PFSK-1 (cell line): ENCODE data around the gene LIME1.

ENCODE experiments used
- FOXP2 ChIP-seq: optimal IDR thresholded peaks from 2 replicates; pipeline ENCODE3; 2011; ENCODE audit warnings: borderline replicate concordance, control low read depth, inconsistent platforms; ENCODE audit not compliant: insufficient read depth; ENCODE audit errors: extremely low read length, extremely low read depth
- POLR2AphosphoS5 ChIP-seq: IDR thresholded peaks from 2 replicates; pipeline ENCODE4 v1.6.1; 2012; ENCODE audit warnings: low read depth, mild to moderate bottlenecking, control low read depth, low read length, moderate library complexity
- REST ChIP-seq, 2 experiments: IDR thresholded peaks; 2 replicates each; pipeline versions ENCODE4 v1.6.1 to v1.8.0; 2011 to 2012; ENCODE audit warnings: low read depth in 2 of 2, low read length in 2 of 2, control low read depth in 1 of 2, inconsistent platforms in 1 of 2, mild to moderate bottlenecking in 1 of 2, moderate library complexity in 1 of 2; ENCODE audit not compliant: insufficient read depth in 1 of 2
- SIN3A ChIP-seq: IDR thresholded peaks from 2 replicates; pipeline ENCODE4 v1.6.1; 2012; ENCODE audit warnings: mild to moderate bottlenecking, low read length, moderate library complexity, borderline replicate concordance; ENCODE audit not compliant: insufficient read depth
- TAF1 ChIP-seq: IDR thresholded peaks from 2 replicates; pipeline ENCODE4 v1.6.1; 2012; ENCODE audit warnings: low read length, control low read depth, borderline replicate concordance; ENCODE audit not compliant: insufficient read depth

The LIME1 gene

DNA sequence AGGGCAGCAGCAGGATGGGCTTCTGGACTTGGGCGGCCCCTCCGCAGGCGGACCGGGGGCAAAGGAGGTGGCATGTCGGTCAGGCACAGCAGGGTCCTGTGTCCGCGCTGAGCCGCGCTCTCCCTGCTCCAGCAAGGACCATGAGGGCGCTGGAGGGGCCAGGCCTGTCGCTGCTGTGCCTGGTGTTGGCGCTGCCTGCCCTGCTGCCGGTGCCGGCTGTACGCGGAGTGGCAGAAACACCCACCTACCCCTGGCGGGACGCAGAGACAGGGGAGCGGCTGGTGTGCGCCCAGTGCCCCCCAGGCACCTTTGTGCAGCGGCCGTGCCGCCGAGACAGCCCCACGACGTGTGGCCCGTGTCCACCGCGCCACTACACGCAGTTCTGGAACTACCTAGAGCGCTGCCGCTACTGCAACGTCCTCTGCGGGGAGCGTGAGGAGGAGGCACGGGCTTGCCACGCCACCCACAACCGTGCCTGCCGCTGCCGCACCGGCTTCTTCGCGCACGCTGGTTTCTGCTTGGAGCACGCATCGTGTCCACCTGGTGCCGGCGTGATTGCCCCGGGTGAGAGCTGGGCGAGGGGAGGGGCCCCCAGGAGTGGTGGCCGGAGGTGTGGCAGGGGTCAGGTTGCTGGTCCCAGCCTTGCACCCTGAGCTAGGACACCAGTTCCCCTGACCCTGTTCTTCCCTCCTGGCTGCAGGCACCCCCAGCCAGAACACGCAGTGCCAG is 39.7 kb upstream of the LIME1 start, which contains the start of gene TNFRSF6B:
Gene TNFRSF6B (plus strand): TSS at position 25 of the 729 bp plus-strand sequence. CDS start 116 bp downstream, at position 141.
- TF ChIP-seq FOXP2, result no peak
- no peak for TF ChIP-seq TAF1
- no peak; the same call in 1 of the 2 replicates for TF ChIP-seq POLR2AphosphoS5

GRCh38 chr20:63697357-63697867 is 39.1 kb upstream of the LIME1 start:
- no peak for TF ChIP-seq FOXP2
- peak; percentile 44; the same call in 1 of the 2 replicates for TF ChIP-seq POLR2AphosphoS5

DNA sequence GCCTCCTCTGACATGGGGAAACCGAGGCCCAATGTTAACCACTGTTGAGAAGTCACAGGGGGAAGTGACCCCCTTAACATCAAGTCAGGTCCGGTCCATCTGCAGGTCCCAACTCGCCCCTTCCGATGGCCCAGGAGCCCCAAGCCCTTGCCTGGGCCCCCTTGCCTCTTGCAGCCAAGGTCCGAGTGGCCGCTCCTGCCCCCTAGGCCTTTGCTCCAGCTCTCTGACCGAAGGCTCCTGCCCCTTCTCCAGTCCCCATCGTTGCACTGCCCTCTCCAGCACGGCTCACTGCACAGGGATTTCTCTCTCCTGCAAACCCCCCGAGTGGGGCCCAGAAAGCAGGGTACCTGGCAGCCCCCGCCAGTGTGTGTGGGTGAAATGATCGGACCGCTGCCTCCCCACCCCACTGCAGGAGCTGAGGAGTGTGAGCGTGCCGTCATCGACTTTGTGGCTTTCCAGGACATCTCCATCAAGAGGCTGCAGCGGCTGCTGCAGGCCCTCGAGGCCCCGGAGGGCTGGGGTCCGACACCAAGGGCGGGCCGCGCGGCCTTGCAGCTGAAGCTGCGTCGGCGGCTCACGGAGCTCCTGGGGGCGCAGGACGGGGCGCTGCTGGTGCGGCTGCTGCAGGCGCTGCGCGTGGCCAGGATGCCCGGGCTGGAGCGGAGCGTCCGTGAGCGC is 38.5 kb upstream of the LIME1 start:
- no peak for TF ChIP-seq SIN3A
- TF ChIP-seq TAF1, result no peak
- no peak for TF ChIP-seq POLR2AphosphoS5
- no peak for TF ChIP-seq REST (IDR thresholded peaks at IDR 0.05; ENCODE audit: insufficient read depth in 1 of 2, low read depth in 2 of 2, low read length in 2 of 2)
- TF ChIP-seq FOXP2, result no peak

- TF ChIP-seq POLR2AphosphoS5 (peak; percentile 49), TAF1 (no peak)
Observed at GRCh38 chr20:63698739-63699465, 37.6 kb upstream of the LIME1 start.

- TF ChIP-seq SIN3A (no peak), REST (IDR thresholded peaks at IDR 0.05; ENCODE audit: insufficient read depth in 1 of 2, low read depth in 2 of 2, low read length in 2 of 2) (no peak), TAF1 (no peak), FOXP2 (no peak), POLR2AphosphoS5 (no peak)
Observed at GRCh38 chr20:63699466-63700198, 36.8 kb upstream of the LIME1 start.

GRCh38 chr20:63700199-63701050 is 36.0 kb upstream of the LIME1 start:
- TF ChIP-seq POLR2AphosphoS5 (no peak; the same call in 1 of the 2 replicates), REST (IDR thresholded peaks at IDR 0.05; ENCODE audit: insufficient read depth in 1 of 2, low read depth in 2 of 2, low read length in 2 of 2) (no peak), FOXP2 (no peak), TAF1 (no peak), SIN3A (no peak)
